Suppressor macrophage treated with lipopolysaccharide for 1 hour (primary cell): Measurements from ENCODE around the gene RNFT2.
A peak's percentile ranks its signal among the peaks of the same experiment; 100 is the strongest.

Source experiments
- DNase-seq, 3 donors: peaks; one replicate each; pipeline ENCODE4 v3.0.0-alpha.2; 2020 to 2022

Gene RNFT2

DNA sequence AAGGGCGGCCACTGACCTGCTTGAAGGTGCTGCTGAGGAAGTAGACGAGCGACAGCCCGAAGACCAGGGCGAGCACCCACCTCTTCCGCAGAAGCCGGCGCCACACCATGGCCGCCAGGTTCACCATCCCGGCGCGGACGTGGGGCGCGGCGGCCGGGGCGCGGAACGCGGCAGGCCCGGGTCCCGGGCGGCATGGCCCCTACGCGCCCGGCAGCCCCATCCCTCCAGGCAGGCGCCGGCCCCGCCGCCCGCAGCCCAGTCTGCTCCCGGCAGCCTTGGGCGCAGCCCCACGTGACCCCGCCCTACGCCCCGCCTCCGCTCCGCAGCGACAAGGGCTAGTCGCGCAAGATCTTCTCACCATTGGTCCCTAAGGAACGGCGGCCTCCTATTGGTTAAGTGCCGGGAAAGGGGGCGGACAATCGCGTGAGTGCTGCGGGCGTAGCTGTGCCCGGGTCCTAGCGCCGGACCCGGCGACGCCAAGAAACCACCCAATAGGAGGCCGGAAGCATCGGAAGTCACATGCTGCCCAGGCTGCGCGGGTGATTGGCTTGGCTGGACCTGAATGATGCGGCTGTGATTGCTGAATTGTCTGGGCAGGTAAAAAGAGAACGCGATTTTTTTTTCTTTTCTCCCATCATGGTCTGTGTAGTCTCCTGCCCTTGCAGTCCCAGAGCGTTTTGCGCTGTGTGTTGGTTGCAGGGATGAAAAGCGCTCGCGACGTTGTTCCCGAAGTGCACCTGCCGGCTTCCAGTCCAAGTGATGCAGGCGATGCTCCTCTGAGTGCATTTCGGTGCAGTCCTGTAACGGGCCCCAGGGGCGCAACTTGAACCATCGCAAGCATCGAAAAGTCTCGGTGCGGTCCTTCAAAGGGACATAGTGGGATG is at the start of gene RNFT2, which contains the start of gene SPRING1:
RNFT2 (plus strand) TSS at position 542 of the 884 bp plus-strand sequence. CDS start 2,183 bp downstream, outside the sequence.
SPRING1 (minus strand) TSS at position 296 of the 884 bp plus-strand sequence; CDS start at position 127, 169 bp downstream.
- peak; percentile 99 for DNase-seq

DNA sequence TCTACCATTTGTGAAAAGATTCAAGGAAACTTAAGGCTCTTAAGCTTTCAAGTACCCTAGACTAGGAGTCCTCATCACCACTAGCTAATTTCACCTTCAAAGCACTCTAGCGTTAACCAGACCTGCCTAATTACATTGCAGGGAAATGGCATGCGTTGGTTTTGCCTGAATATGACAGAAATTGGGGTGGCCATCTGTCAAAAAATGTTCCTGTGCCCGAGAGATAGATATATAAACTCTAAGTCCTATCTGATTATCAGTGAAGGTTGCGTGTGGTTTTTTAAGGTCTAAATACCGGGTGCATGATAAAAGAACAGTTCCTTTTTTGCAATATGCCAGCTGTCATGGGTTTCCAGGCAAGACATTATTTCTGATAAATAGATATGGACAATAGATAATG is 48.6 kb upstream of the RNFT2 start:
- DNase-seq: no peak

GRCh38 chr12:116689979-116690744 is 48.0 kb upstream of the RNFT2 start:
- no peak for DNase-seq

DNA sequence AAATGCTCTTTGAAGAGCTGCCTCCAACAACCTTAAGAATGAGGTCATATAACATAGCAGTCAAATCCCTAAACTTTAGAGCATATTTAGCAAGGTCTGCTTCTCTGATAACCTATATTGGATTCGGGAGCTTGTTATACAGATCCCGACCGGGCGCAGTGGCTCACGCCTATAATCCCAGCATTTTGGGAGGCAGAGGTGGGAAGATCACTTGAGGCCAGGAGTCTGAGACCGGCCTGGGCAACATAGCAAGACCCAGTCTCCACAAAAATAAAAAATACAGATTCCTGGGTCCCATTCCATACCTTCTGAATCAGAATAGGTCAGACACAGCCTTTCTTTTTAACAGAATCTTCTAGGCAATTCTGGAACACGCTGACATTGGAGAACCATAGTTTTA is 46.9 kb upstream of the RNFT2 start:
- no peak for DNase-seq

DNA sequence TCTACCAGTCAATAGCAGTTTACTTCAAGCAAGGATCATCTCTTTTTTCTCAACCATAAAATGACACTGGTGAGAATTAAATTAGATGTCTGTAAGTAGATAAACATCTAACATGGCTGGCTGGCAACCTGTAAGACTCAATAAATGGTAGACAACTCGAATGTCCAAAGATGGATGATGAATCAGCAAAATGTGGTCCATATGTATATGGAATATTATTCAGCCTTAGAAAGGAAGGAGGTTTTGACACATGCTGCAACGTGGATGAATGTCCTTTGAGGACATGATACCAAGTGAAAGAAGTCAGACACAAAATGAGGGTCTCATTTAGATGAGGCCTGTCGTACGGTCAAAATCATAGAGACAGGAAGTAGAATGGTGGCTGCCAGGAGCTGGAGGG is 46.5 kb upstream of the RNFT2 start:
- no peak for DNase-seq

GRCh38 chr12:116692605-116693004 is 45.5 kb upstream of the RNFT2 start:
- DNase-seq: no peak

GRCh38 chr12:116693286-116694227 is 44.6 kb upstream of the RNFT2 start:
- peak in 2 of 3 donors; percentile 20 to 25 for DNase-seq

GRCh38 chr12:116694653-116695463 is 43.3 kb upstream of the RNFT2 start:
- DNase-seq: no peak

- DNase-seq: no peak
Observed at GRCh38 chr12:116695464-116695725, 42.7 kb upstream of the RNFT2 start.

DNA sequence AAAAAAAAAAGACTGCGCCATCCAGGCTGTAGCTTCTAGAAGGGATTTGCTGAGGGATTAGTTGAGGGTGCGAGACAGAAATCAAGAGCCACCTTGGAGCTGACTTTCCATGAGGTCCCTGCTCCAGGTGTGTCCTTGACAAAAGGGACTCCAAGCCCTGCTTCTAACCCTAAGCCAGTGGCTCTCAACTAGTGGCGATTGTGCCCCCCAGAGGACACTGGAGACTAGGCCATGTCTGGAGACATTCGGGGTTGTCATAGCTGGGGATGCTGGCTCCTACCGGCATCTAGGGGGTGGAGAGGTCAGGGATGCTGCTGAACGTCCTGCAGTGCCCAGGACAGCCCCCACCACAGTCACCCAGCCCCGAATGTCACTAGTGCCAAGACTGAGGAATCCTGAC is 40.8 kb upstream of the RNFT2 start:
- DNase-seq: peak; percentile 37 to 50 (median 47)

- no peak for DNase-seq
Observed at GRCh38 chr12:116697716-116698115, 40.4 kb upstream of the RNFT2 start.

DNA sequence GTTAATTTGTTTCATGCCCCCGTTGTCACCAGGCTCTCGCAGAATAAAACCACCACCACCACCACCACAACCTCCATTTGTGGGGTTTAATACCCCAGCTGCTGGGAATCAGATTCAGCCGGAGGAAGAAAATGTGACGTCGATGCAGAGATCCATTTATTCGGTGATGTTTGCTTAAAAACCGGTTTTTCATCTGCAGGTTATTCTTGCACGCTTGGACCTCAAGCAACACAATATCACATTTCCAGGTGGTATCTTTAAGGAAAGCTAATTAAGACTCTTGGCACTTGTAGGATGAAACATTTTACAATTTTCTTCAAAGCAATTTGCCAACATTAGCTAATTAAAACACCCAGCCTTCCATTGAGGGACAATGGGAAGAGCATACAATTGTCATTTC is 40.0 kb upstream of the RNFT2 start:
- DNase-seq: no peak

DNA sequence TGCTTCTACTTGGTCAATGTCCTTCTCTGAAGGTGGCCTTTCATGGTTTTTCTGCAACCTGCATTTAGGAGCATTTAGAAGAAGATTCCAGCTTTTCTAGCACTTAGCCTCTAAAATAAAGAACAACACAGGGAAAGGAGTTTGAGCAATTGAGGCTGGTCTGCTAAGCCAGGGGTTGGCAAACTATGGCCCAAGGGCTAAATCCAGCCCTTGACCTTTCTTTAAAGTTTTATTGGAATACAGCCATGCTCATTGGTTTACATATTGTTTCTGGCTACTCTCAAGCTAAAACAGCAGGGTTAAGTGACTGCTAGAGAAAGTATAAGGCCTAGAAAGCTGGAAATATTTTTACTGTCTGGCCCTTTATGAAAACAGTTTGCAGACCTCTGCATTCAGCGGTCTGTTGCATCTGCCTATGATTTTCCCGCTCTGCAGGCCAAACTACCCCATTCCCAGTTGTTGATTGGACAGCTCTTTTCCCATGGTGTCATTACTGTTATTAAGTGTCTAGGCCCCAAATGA is 39.5 kb upstream of the RNFT2 start:
- no peak for DNase-seq

GRCh38 chr12:116700066-116700465 is 38.0 kb upstream of the RNFT2 start:
- no peak for DNase-seq

DNA sequence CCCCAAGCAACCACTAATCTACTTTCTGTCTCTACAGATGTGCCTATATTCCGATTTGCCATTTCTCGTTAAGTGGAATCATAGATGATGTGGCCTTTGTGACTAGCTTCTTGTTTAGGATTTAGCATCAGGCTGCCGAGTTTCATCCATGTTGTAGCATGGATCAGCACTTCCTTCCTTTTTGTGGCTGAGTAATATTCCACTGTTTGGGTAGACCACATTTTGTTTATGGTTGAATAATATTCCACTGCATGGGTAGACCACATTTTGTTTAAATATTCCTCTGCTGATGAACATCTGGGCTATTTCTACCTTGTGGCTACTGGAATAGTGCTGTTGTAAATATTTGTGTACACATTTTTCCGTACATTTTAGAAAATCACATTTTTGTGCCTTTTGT is 36.7 kb upstream of the RNFT2 start:
- DNase-seq: no peak

DNA sequence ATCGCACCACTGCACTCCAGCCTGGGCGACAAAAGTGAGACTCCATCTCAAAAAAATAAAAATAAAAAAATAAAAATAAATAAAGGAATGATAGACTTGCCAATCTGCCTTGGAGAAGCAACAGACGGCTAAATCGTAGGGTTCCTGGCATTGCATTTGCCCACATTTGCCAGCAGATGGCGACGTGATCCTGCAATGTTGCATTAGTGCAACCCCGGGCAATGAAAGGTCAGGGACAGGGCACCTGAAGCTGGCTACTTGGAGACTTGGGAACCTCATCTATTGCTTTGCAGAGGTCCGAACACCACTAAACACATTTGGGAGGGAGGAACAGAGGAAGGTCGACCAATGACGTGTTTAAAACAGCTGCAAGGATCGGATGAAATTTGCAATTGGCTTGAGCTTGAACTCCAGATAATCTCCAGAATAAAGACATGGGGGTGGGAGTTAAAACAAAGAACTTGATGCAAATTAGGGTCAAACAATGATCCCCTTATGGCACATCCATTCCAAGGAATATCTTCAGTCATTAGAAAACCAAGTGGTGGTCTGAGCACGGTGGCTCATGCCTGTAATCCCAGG is 34.8 kb upstream of the RNFT2 start:
- peak; percentile 79 to 81 (median 81) for DNase-seq

- no peak for DNase-seq
Observed at GRCh38 chr12:116707751-116708150, 30.4 kb upstream of the RNFT2 start.

DNA sequence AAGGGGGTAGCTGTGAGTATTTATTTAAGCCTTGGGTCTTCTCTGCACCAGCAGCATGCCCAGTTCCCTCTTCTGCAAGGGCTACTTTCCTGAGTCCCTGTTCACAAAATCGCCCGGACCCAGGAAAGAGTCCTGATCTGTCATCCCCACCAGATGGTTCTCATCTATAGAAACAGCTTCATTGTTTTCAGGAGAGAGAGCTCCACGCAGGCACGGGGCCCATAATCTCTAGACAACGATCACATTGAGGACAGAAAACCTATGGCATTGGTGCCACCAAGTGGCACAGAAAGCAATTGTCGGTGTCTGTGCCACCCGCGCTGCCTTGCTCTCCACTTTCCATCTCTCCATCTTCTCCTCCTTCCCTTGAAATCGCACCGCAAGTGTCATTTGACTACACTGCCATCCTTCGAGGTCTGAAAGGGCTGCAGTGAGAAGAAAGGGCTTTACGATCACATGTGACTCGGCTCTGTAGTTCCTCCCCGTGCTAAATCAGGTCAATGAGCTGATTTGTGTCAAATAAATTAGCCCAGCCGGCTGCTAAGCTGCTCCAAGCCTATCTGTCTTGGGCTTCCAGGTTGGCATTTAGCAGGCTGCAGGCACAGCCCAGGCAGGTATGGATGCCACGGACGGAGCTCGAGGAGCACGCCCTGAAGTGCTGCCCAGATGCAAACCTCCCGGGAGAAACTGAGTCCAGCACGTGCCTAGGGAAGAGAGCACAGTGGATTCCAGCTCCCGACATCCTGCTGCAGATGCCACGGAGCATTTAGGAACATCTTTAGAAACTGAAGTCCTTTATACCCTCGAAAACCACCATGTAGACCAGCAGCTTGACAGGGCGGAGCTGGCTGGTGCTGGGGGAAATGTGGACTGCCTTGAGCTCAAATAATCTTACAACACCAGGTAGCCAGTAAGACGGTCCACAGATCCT is 29.0 kb upstream of the RNFT2 start:
- peak; percentile 61 to 74 (median 67) for DNase-seq

- no peak for DNase-seq
Observed at GRCh38 chr12:116709768-116710167, 28.3 kb upstream of the RNFT2 start.
